Measurements from ENCODE around the gene SIRT1. TPM values are rescaled to one million over a fixed set of nuclear protein-coding genes. Genes with fewer than 3 reads are reported as not detected.

Gene SIRT1
- total and polyA plus RNA-seq, 9 of the 15 experiments (the other 6 are each of a cell fraction or from before 2014, with no cell fraction given), result 7.8 to 25.8 (median 19.1) TPM

DNA sequence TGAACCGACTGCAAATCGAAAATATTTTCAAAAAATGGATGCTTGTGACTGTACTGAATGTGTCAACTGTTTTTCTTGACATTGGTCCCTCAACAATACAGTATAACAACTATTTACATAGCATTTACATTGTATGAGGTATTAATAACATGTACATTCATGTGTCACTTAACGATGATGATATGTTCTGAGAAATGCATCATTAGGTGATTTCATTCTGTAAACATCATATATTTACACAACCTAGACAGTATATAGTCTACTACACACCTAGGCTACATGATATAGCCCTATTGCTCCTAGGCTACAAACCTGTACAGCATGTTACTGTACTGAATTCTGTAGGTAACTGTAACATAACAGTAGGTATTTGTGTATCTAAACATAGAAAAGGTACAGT, 39.7 kb downstream of the SIRT1 start:
- BruUV-seq (replicated peaks), result no TSS peak
- H3K36me3 ChIP-seq (ENCODE audit: control insufficient read depth, insufficient read depth, low read length), result peaks cover 13% of the 10 kb centered on the region
- intact Hi-C loops (cut with micrococcal nuclease), result no loop called here
- 61% methylated on average over 3 of the region's 3 CpGs for WGBS (ENCODE audit: insufficient coverage, low coverage, missing lambda C conversion rate)
- no peak for DNase-seq (ENCODE audit: extremely low read depth in 1 of 4, low spot score in 3 of 4)
- ATAC-seq, result no peak
- H3K9me1 ChIP-seq (ENCODE audit: control insufficient read depth, insufficient read depth, low read length), result no peaks in the 10 kb centered on the region
- no peak for FAIRE-seq
- H4K20me1 ChIP-seq (replicated peaks; ENCODE audit: control insufficient read depth, insufficient read depth, low read length), result no peaks in the 10 kb centered on the region
- H3K9me3 ChIP-seq (replicated peaks; ENCODE audit: control insufficient read depth, insufficient read depth, low read depth, low read length), result no peaks in the 10 kb centered on the region
- H2AFZ ChIP-seq (ENCODE audit: low read depth, low read length), result no peak overlapping the region
- H3K27me3 ChIP-seq (ENCODE audit: control insufficient read depth in 2 of 2, insufficient read depth in 2 of 2, low read length in 2 of 2), result no peaks in the 10 kb centered on the region
- CTCF ChIA-PET (ENCODE audit: low intra/inter-chr PET ratio), result no interaction called here
- no peaks in the 10 kb centered on the region for H3K4me1 ChIP-seq (replicated peaks in 1 of 2; ENCODE audit: control insufficient read depth in 2 of 2, insufficient read depth in 2 of 2, low read length in 2 of 2)
- H3K9ac ChIP-seq (ENCODE audit: insufficient read depth in 1 of 2, low read depth in 2 of 2, low read length in 2 of 2), result no peak overlapping the region
- in situ Hi-C loops (cut with MboI), result no loop called here
- no peaks in the 10 kb centered on the region for H3K79me2 ChIP-seq (ENCODE audit: control insufficient read depth, insufficient read depth, low read length)
- POLR2A ChIA-PET, result interaction anchor here (0.7 to 1.0 kb wide), 2 partner anchors 13 to 28 kb away, joined by 3 to 4 read pairs; no protein-coding TSS in a partner anchor
- no peak overlapping the region for H3K4me2 ChIP-seq (ENCODE audit: insufficient read depth, low read length)
- H3K27ac ChIP-seq (ENCODE audit: extremely low read depth, low read depth, low read length), result no peak overlapping the region
- H3K4me3 ChIP-seq, result no peak overlapping the region
- no peak for TF ChIP-seq EWSR1 (IDR thresholded peaks at IDR 0.05; ENCODE audit: borderline replicate concordance, low read depth, partially characterized antibody)
- TF ChIP-seq, protein P1, sequence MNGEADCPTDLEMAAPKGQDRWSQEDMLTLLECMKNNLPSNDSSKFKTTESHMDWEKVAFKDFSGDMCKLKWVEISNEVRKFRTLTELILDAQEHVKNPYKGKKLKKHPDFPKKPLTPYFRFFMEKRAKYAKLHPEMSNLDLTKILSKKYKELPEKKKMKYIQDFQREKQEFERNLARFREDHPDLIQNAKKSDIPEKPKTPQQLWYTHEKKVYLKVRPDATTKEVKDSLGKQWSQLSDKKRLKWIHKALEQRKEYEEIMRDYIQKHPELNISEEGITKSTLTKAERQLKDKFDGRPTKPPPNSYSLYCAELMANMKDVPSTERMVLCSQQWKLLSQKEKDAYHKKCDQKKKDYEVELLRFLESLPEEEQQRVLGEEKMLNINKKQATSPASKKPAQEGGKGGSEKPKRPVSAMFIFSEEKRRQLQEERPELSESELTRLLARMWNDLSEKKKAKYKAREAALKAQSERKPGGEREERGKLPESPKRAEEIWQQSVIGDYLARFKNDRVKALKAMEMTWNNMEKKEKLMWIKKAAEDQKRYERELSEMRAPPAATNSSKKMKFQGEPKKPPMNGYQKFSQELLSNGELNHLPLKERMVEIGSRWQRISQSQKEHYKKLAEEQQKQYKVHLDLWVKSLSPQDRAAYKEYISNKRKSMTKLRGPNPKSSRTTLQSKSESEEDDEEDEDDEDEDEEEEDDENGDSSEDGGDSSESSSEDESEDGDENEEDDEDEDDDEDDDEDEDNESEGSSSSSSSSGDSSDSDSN (IDR thresholded peaks at IDR 0.05; ENCODE audit: borderline replicate concordance in 1 of 2, low read depth in 2 of 2, low read length in 2 of 2), result no peak
- TF ChIP-seq, protein P2, sequence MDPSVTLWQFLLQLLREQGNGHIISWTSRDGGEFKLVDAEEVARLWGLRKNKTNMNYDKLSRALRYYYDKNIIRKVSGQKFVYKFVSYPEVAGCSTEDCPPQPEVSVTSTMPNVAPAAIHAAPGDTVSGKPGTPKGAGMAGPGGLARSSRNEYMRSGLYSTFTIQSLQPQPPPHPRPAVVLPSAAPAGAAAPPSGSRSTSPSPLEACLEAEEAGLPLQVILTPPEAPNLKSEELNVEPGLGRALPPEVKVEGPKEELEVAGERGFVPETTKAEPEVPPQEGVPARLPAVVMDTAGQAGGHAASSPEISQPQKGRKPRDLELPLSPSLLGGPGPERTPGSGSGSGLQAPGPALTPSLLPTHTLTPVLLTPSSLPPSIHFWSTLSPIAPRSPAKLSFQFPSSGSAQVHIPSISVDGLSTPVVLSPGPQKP (CRISPR knock-in tag; IDR thresholded peaks at IDR 0.05), result no peak
- no peak for TF ChIP-seq ZFPM2 (CRISPR knock-in tag; IDR thresholded peaks at IDR 0.05)
- TF ChIP-seq, protein P3, sequence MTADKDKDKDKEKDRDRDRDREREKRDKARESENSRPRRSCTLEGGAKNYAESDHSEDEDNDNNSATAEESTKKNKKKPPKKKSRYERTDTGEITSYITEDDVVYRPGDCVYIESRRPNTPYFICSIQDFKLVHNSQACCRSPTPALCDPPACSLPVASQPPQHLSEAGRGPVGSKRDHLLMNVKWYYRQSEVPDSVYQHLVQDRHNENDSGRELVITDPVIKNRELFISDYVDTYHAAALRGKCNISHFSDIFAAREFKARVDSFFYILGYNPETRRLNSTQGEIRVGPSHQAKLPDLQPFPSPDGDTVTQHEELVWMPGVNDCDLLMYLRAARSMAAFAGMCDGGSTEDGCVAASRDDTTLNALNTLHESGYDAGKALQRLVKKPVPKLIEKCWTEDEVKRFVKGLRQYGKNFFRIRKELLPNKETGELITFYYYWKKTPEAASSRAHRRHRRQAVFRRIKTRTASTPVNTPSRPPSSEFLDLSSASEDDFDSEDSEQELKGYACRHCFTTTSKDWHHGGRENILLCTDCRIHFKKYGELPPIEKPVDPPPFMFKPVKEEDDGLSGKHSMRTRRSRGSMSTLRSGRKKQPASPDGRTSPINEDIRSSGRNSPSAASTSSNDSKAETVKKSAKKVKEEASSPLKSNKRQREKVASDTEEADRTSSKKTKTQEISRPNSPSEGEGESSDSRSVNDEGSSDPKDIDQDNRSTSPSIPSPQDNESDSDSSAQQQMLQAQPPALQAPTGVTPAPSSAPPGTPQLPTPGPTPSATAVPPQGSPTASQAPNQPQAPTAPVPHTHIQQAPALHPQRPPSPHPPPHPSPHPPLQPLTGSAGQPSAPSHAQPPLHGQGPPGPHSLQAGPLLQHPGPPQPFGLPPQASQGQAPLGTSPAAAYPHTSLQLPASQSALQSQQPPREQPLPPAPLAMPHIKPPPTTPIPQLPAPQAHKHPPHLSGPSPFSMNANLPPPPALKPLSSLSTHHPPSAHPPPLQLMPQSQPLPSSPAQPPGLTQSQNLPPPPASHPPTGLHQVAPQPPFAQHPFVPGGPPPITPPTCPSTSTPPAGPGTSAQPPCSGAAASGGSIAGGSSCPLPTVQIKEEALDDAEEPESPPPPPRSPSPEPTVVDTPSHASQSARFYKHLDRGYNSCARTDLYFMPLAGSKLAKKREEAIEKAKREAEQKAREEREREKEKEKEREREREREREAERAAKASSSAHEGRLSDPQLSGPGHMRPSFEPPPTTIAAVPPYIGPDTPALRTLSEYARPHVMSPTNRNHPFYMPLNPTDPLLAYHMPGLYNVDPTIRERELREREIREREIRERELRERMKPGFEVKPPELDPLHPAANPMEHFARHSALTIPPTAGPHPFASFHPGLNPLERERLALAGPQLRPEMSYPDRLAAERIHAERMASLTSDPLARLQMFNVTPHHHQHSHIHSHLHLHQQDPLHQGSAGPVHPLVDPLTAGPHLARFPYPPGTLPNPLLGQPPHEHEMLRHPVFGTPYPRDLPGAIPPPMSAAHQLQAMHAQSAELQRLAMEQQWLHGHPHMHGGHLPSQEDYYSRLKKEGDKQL (CRISPR knock-in tag; IDR thresholded peaks at IDR 0.05; ENCODE audit: borderline replicate concordance), result no peak
- TF ChIP-seq CCNT2 (IDR thresholded peaks at IDR 0.05; ENCODE audit: borderline replicate concordance, extremely low read depth, insufficient read length, low read depth, low read length), result no peak
- no peak for TF ChIP-seq ILF3 (IDR thresholded peaks at IDR 0.05; ENCODE audit: borderline replicate concordance)
- TF ChIP-seq, protein P4, sequence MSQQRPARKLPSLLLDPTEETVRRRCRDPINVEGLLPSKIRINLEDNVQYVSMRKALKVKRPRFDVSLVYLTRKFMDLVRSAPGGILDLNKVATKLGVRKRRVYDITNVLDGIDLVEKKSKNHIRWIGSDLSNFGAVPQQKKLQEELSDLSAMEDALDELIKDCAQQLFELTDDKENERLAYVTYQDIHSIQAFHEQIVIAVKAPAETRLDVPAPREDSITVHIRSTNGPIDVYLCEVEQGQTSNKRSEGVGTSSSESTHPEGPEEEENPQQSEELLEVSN (IDR thresholded peaks at IDR 0.05; ENCODE audit: borderline replicate concordance in 1 of 2, extremely low read depth in 1 of 2, insufficient read depth in 1 of 2, insufficient read length in 1 of 2, low read depth in 1 of 2, low read length in 1 of 2, poor library complexity in 1 of 2, severe bottlenecking in 1 of 2), result no peak
- no peak for TF ChIP-seq CBX1 (IDR thresholded peaks at IDR 0.05; ENCODE audit: low read depth)
- no peak for TF ChIP-seq ZNF12 (CRISPR knock-in tag; IDR thresholded peaks at IDR 0.05)
- no peak for TF ChIP-seq ZNF445 (CRISPR knock-in tag; IDR thresholded peaks at IDR 0.05; ENCODE audit: low read depth)

Data from K562 (cell line).